Uterus (tissue), 2 donors: ENCODE results near the gene CDC25A.

Experiments used
- CTCF ChIP-seq, 4 experiments: fragments of 200-600 bp in 2 of 4; fragments of 450-650 bp in 2 of 4; sonication (generic) in 2 of 4; IDR thresholded peaks; one replicate each; pipeline ENCODE4 v1.5.1; 2016 to 2019; ENCODE audit warnings: antibody characterized with exemption in 4 of 4, mild to moderate bottlenecking in 2 of 4, moderate library complexity in 1 of 4
- POLR2A ChIP-seq, 2 donors: fragments of 450-650 bp; IDR thresholded peaks; one replicate each; pipeline ENCODE4 v1.6.1; 2016; ENCODE audit warnings: antibody characterized with exemption in 2 of 2, mild to moderate bottlenecking in 1 of 2, moderate library complexity in 1 of 2

GRCh38 chr3:48157950-48158376, 30.3 kb downstream of the CDC25A start:
- TF ChIP-seq POLR2A (IDR thresholded peaks at IDR 0.05) (no peak), CTCF (IDR thresholded peaks at IDR 0.05) (peak; percentile 42 to 63 (median 56))
